ENCODE results near the gene AP2B1. TPM values are rescaled to one million over a fixed set of nuclear protein-coding genes. Genes with fewer than 3 reads are reported as not detected.

AP2B1 gene
- total RNA-seq, 2 donors from 2014 or later, result 255 to 258 TPM

GRCh38 chr17:35775039-35775438, 187.9 kb downstream of the AP2B1 start:
- 77 to 93% methylated on average over 3 to 5 of the region's 5 CpGs for WGBS, 2 experiments (ENCODE audit: insufficient coverage in 1 of 2, insufficient read length in 1 of 2)
- no peak overlapping the region for H3K27ac Mint-ChIP-seq

DNA sequence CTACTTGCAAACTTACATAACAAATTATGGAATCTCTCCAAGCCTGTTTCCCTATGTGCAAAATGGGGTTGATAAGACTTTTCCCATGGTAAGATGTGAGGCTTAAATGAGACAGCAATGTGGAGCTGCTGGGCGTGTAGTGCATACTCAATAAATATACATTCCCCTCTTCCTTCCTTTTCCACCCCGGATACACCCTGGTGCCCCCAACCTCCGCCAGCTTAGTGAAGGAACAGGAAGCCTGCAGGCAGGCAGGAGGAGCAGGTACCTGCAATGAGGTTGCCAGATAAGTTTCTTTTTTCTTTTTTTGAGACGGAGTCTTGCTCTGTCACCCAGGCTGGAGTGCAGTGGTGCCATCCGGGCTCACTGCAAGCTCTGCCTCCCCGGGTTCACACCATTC, 188.5 kb downstream of the AP2B1 start:
- no peak for DNase-seq
- Histone ChIP-seq H3K36me3 (ENCODE audit: control insufficient read depth, insufficient read depth, low read length) (no peaks in the 10 kb centered on the region), H3K4me3 (ENCODE audit: low read length) (no peak overlapping the region), H3K27ac (ENCODE audit: low read depth, low read length) (no peak overlapping the region), H3K9ac (ENCODE audit: extremely low read depth, low read length, poor library complexity, severe bottlenecking) (no peak overlapping the region), H3K9me3 (ENCODE audit: control insufficient read depth, low read length) (no peaks in the 10 kb centered on the region), H3K27me3 (ENCODE audit: control insufficient read depth, insufficient read depth, low read length, poor library complexity, severe bottlenecking) (no peaks in the 10 kb centered on the region), H3K4me1 (ENCODE audit: control insufficient read depth, insufficient read depth, low read length) (no peaks in the 10 kb centered on the region)
- no peaks in the 10 kb centered on the region for H3K36me3 Mint-ChIP-seq (ENCODE audit: low read depth)
- H3K4me3 Mint-ChIP-seq, result no peak overlapping the region
- peaks cover 11% of the 10 kb centered on the region for H3K4me1 Mint-ChIP-seq
- WGBS, 2 experiments (ENCODE audit: insufficient coverage in 1 of 2, insufficient read length in 1 of 2), result 92% methylated on average over 2 to 6 of the region's 6 CpGs
- H3K27ac Mint-ChIP-seq, result no peak overlapping the region
- H3K9me3 Mint-ChIP-seq, result no peaks in the 10 kb centered on the region
- H3K27me3 Mint-ChIP-seq (ENCODE audit: insufficient read depth), result peaks cover 2% of the 10 kb centered on the region
- no peak for TF ChIP-seq CTCF (conservative IDR thresholded peaks at IDR 0.05)

More at GRCh38 chr17:35775039-35775438, 187.9 kb downstream of the AP2B1 start:
- Mint-ChIP-seq H3K4me3 (no peak overlapping the region), H3K36me3 (ENCODE audit: low read depth) (no peaks in the 10 kb centered on the region), H3K4me1 (peaks cover 11% of the 10 kb centered on the region), H3K9me3 (no peaks in the 10 kb centered on the region), H3K27me3 (ENCODE audit: insufficient read depth) (peaks cover 2% of the 10 kb centered on the region)
- no peak for TF ChIP-seq CTCF (conservative IDR thresholded peaks at IDR 0.05)
- Histone ChIP-seq H3K4me3 (ENCODE audit: low read length) (no peak overlapping the region), H3K4me1 (ENCODE audit: control insufficient read depth, insufficient read depth, low read length) (no peaks in the 10 kb centered on the region), H3K27me3 (ENCODE audit: control insufficient read depth, insufficient read depth, low read length, poor library complexity, severe bottlenecking) (no peaks in the 10 kb centered on the region), H3K9me3 (ENCODE audit: control insufficient read depth, low read length) (no peaks in the 10 kb centered on the region), H3K9ac (ENCODE audit: extremely low read depth, low read length, poor library complexity, severe bottlenecking) (no peak overlapping the region), H3K27ac (ENCODE audit: low read depth, low read length) (no peak overlapping the region), H3K36me3 (ENCODE audit: control insufficient read depth, insufficient read depth, low read length) (no peaks in the 10 kb centered on the region)
- DNase-seq, result no peak

Other genes with a start within 250 kb of the AP2B1 start
- under 1 TPM; 0.31 to 0.71 TPM for gene SLFN11, start 213.7 kb upstream of the AP2B1 start, total RNA-seq
- gene SLFN12, start 154.8 kb upstream of the AP2B1 start, total RNA-seq, result 1 to 10 TPM; 3.7 to 4.9 TPM
- 10 to 100 TPM; 27.4 to 58.7 TPM for gene SLFN13, start 138.6 kb upstream of the AP2B1 start, total RNA-seq
- not detected for gene SLFN12L, start 49.6 kb upstream of the AP2B1 start, total RNA-seq
- gene SLFN14, start 26.5 kb upstream of the AP2B1 start, total RNA-seq, result not detected
- gene PEX12, start 8.8 kb upstream of the AP2B1 start, total RNA-seq, result 1 to 10 TPM; 4.0 to 4.8 TPM
- 10 to 100 TPM; 28.6 to 31.9 TPM for gene RASL10B, start 144.3 kb downstream of the AP2B1 start, total RNA-seq
- under 1 TPM in 1 of 2 donors, not detected in 1; 0.09 TPM for gene GAS2L2, start 165.9 kb downstream of the AP2B1 start, total RNA-seq
- gene C17orf50, start 173.6 kb downstream of the AP2B1 start, total RNA-seq, result not detected
- gene MMP28, start 208.3 kb downstream of the AP2B1 start, total RNA-seq, result not detected
- gene TAF15, start 222.2 kb downstream of the AP2B1 start, total RNA-seq, result 100 to 1,000 TPM; 230 to 247 TPM